HG02973 (cell line): ENCODE results near the gene OR2B2.

Source experiments
- ATAC-seq: cut with Tn5 transposase; IDR thresholded peaks from one replicate; pipeline ENCODE4 v1.9.1; 2021; ENCODE audit warnings: moderate library complexity; ENCODE audit not compliant: unreplicated experiment

The OR2B2 gene

GRCh38 chr6:27893836-27894807 is 18.1 kb downstream of the OR2B2 start:
- ATAC-seq = no peak

DNA sequence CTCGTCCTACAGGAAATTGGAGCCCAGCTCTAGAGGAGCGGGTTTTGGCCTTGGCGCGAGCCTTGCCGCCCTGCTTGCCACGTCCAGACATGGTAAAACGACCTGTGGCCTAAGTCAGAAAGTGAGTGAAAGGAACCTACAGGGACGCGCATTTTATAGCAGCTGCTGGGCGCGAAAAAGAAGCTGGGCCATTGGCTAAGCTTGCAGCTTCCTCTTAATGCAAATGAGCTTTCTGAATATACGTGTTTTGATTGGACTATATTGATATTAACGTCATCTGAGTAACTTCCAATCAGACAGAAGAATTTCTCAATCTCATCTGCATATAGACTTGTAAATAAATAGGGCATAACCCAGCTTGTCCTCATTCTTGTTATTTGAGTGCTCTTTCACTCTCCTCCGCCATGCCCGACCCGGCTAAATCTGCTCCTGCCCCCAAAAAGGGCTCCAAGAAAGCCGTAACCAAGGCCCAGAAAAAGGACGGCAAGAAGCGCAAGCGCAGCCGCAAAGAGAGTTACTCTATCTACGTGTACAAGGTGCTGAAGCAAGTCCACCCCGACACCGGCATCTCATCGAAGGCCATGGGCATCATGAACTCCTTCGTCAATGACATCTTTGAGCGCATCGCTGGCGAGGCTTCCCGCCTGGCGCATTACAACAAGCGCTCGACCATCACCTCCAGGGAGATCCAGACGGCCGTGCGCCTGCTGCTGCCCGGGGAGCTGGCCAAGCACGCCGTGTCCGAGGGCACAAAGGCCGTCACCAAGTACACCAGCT is 18.9 kb downstream of the OR2B2 start:
- ATAC-seq = peak; percentile 41

DNA sequence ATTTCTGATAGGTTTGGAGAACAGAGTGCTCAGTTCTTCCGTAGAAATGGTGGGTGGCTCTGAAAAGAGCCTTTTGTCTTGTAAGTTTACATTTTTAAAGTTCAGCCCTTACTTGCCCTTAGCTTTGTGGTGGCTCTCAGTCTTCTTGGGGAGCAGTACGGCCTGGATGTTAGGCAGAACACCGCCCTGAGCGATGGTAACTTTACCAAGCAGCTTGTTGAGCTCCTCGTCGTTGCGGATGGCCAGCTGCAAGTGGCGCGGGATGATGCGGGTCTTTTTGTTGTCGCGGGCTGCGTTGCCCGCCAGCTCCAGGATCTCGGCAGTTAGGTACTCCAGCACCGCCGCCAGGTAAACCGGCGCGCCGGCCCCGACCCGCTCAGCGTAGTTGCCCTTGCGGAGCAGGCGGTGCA is 19.5 kb downstream of the OR2B2 start:
- no peak for ATAC-seq

DNA sequence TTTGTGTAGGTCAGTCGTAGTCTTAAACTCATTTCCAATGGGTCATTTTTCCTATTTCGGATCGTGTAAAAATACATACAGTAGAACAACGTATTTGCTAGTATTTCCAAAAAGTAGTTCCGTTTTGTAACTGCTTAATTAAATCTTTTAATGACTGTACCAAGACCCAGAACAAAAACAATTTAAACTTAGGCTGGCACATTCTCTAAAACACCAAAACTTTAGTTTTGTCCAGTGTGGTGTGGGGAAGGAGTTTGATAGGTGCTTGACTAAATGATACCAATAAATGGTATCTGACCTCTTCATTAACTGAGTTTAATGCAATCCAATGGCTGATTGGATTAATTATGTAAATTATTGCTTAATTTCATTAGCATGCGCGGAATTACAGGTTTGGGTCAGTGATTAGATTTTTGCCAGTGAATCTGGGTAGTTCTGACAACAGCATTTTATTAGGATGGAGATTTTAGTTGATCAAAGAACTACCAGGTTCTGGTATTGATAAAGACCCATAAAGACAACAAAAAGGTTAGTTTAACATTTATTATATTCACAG is 20.8 kb downstream of the OR2B2 start:
- ATAC-seq = no peak

DNA sequence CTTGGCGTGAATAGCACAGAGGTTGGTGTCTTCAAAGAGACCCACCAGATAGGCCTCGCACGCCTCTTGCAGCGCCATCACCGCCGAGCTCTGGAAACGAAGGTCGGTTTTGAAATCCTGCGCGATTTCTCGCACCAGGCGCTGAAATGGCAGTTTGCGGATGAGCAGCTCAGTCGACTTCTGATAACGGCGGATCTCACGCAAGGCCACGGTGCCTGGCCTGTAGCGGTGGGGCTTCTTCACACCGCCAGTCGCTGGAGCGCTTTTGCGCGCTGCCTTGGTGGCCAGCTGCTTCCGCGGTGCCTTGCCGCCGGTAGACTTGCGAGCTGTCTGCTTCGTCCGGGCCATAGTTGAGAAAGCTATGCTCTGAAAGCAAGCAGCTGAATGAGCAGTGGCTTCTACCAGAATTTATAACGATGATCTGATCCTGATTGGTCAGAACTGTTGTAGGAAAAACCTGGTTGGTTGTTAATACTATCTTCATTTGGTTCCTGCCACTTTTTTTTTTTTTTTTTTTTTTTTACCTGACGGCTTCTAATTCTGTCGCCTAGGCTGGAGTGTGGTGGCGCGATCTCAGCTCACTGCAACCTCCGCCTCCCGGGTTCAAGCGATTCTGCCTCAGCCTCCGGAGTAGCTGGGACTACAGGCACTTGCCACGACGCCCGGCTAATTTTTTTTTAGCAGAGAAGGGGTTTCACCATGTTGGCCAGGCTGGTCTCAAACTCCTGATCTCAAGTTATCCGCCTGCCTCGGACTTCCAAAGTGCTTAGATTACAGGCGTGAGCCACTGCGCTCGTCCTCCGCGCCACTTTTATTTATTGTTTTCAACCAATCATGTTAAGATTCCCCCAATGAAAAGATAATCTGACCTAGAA is 21.5 kb downstream of the OR2B2 start:
- ATAC-seq = peak; percentile 34

GRCh38 chr6:27889628-27890444 is 22.4 kb downstream of the OR2B2 start:
- no peak for ATAC-seq

GRCh38 chr6:27889275-27889627 is 22.9 kb downstream of the OR2B2 start:
- ATAC-seq = no peak

GRCh38 chr6:27888566-27888965 is 23.6 kb downstream of the OR2B2 start:
- ATAC-seq = no peak

DNA sequence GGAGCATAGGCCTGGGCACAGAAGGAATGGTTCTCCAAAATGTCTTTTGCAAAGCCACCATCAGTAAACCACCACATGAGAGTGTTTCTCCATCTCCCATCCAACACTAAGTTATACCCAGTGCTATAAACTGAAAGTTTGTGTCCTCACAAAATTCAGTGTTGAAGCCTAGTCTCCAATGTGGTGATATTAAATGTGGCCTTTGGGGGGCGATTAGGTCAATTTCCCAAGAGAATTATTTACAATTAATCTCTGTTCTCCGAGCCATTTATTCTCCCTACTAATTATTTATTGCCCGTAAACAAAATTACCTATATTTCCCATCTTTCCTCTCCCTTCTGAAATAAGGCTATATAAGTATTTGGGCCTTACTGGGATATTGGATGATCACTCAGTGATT is 26.1 kb downstream of the OR2B2 start:
- no peak for ATAC-seq

DNA sequence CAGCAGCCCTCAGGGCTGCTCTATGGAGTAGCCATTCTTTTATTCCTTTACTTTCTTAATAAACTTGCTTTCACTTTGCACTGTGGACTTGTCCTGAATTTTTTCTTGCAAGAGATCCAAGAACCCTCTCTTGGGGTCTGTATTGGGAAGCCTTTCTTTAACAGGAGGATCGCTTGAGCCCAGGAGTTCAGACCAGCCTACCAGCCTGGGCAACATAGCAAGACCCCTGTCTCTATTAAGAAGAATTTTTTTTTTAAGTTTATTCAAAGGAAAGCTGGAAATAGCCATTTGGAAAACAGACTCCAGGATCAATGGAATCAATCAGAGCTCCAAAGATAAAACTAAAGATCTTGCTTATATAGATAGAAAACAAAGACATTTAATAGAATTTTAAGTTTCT is 29.1 kb downstream of the OR2B2 start:
- ATAC-seq = no peak

- ATAC-seq = no peak
Measured at GRCh38 chr6:27882624-27883023, 29.6 kb downstream of the OR2B2 start.

DNA sequence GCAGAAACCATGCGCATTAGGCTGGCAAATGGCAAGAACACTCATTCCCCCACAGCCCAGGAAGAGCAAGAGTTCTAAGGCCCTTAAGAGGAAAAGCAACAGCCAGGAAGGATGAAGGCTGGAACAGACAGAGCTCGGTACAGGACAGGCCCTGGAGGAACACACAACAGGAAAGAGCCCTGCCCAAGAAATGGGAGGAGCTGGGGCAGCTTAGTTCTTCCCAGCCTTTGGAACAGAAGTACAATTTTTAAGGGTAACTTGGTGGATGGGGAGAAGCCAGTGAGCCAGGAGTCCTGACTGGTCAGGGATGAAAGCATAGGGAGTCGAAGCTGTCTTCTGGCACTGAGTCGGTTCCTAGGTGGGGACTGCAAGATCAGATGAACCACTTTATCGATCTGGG is 32.4 kb downstream of the OR2B2 start:
- ATAC-seq = no peak

DNA sequence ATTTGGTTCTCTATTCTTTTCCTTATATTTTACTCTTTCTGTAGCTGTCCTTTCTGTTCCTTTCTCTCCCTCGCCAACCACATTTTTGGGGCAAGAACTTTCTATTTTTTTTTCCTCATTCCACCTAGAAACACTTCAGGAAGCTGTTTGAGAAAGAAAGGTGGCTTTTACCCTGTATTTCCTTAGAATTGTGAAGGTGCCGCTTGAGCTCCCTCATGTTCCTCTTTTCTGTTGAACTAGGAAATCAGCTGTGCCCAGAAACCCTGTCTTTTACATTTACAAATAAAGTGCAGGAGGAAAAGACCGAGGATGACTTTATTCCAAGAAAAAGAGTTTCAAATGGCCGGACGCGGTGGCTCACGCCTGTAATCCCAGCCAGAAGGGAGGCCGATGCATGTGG is 38.2 kb downstream of the OR2B2 start:
- ATAC-seq = no peak

GRCh38 chr6:27873021-27873940 is 38.9 kb downstream of the OR2B2 start:
- ATAC-seq = peak; percentile 29

DNA sequence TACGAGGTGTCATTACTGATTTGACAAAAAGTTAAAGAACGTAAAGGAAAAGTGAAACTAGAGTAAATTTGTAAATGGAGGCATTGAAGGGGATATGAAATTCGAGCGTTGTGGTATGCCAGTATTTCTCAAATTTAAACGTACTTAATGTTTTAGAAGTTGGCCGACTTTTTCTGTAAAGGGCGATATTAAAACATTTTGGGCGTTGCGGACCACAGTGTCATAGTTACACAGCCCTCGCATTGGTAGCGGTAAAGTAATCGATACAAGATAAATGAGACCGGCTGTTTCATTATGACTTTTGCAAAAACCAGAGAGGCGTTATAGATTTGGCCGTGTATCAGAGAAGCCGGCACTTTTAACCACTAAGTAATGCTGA is 39.6 kb downstream of the OR2B2 start:
- peak; percentile 9 for ATAC-seq

DNA sequence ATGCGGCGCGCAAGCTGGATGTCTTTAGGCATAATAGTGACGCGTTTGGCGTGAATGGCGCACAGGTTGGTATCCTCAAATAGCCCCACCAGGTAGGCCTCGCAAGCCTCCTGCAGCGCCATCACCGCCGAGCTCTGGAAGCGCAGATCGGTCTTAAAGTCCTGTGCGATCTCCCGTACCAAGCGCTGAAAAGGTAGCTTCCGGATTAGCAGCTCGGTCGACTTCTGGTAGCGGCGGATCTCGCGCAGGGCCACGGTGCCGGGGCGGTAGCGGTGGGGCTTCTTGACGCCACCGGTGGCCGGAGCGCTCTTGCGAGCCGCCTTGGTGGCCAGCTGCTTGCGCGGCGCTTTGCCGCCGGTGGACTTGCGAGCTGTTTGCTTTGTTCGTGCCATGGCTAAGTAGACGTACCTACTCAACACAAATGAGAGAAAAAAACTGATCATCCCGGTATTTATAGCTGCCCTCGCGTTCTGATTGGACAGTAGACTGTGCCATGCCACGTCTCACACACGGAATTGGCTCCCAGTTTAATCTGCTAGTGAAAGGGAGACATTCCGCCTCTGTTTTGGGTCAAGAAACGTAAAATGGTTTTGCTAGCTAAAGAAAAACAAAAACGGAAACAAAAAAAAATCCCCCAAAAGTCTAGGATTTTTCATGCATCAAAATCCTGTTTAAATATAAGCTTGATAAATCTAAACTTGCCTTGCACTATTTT is 40.1 kb downstream of the OR2B2 start:
- peak; percentile 50 for ATAC-seq

DNA sequence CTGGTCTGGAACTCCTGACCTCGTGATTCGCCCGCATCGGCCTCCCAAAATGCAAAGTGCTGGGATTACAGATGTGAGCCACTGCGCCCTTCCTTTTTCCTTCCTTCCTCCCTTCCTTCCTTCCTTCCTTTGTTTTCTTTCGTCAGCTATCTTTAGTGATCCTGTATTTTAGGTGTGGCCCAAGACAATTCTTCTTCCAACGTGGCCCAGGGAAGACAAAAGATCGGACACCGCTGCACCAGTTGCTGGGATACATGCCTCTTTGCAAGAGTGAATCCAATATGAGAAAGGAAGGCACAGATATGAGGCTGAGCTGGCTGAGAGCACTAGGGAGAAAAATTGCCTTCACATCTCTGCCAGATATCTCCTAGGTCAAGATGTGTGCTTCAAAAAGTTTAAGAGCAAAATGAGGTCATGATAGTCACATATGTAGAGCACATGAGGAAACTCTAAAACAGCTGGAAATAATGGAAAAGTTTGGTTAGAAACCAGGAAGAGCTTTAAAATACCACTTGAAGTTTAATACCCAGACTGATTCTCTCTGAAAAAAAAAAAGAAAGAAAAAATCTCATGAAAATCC is 41.8 kb downstream of the OR2B2 start:
- ATAC-seq = no peak

DNA sequence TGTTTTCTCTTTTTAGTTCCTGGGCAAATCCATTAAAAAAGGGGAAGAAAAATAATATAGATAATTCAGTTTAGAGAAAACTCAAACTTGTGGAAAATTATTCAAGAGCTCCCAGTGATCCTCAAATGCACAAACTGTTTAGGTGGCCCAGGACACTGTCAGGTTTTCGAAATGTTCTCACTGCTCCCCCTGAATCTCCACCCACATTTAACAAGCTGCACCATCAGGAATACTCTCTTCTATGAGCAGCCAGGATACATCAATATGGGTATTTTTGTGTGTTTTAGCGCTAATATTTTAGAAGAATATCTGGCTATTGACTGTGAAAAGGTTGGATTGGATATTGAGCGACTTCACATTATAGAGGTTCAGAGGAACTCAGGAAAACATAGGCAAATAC is 43.9 kb downstream of the OR2B2 start:
- no peak for ATAC-seq
